Loucy (cell line): ENCODE measurements around the gene CHMP4B.

Experiments
- H2AFZ ChIP-seq: fragments of 200-600 bp; sonication (generic); 2 replicates; pipeline ENCODE4 v1.6.0; 2016; ENCODE audit warnings: antibody characterized with exemption, mild to moderate bottlenecking, low read length, moderate library complexity
- H3F3A ChIP-seq: fragments of 200-600 bp; 2 replicates; pipeline ENCODE4 v1.6.0; 2016; ENCODE audit warnings: antibody characterized with exemption, low read depth, mild to moderate bottlenecking
- H3K27me3 ChIP-seq: fragments of 200-600 bp; sonication (generic); 2 replicates; pipeline ENCODE4 v1.6.1; 2014; ENCODE audit warnings: low read length, mild to moderate bottlenecking; ENCODE audit not compliant: insufficient read depth, poor library complexity, severe bottlenecking
- H3K36me3 ChIP-seq: fragments of 200-600 bp; sonication (generic); 2 replicates; pipeline ENCODE4 v1.6.1; 2016; ENCODE audit warnings: low read length; ENCODE audit not compliant: insufficient read depth
- H3K4me1 ChIP-seq: fragments of 200-600 bp; sonication (generic); 2 replicates; pipeline ENCODE4 v1.5.1; 2014; ENCODE audit warnings: low read length, mild to moderate bottlenecking; ENCODE audit not compliant: insufficient read depth, poor library complexity, severe bottlenecking
- H3K4me2 ChIP-seq: fragments of 200-600 bp; sonication (generic); 2 replicates; pipeline ENCODE4 v1.6.0; 2014; ENCODE audit warnings: antibody characterized with exemption, low read length, low read depth, mild to moderate bottlenecking; ENCODE audit not compliant: poor library complexity, severe bottlenecking
- H3K4me3 ChIP-seq: fragments of 200-600 bp; sonication (generic); 2 replicates; pipeline ENCODE4 v1.5.1; 2014; ENCODE audit warnings: low read length, mild to moderate bottlenecking, mixed read lengths; ENCODE audit not compliant: poor library complexity, severe bottlenecking
- H3K79me2 ChIP-seq: fragments of 200-600 bp; sonication (generic); 2 replicates; pipeline ENCODE4 v1.6.1; 2014; ENCODE audit warnings: low read length; ENCODE audit not compliant: insufficient read depth
- H3K9ac ChIP-seq: fragments of 200-600 bp; sonication (generic); 2 replicates; pipeline ENCODE4 v1.6.0; 2014; ENCODE audit warnings: mild to moderate bottlenecking, low read depth, low read length, moderate library complexity; ENCODE audit not compliant: poor library complexity, severe bottlenecking
- H3K9me2 ChIP-seq: fragments of 200-600 bp; sonication (generic); replicated peaks from 2 replicates; pipeline ENCODE4 v1.6.1; 2016; ENCODE audit warnings: low read depth, low read length, mixed read lengths
- H3K9me3 ChIP-seq: fragments of 200-600 bp; sonication (generic); 2 replicates; pipeline ENCODE4 v1.6.1; 2014; ENCODE audit warnings: mild to moderate bottlenecking, antibody characterized with exemption, low read length, low read depth; ENCODE audit not compliant: insufficient read depth
- H4K20me1 ChIP-seq: fragments of 200-600 bp; sonication (generic); 2 replicates; pipeline ENCODE4 v1.6.0; 2014; ENCODE audit warnings: antibody characterized with exemption, low read length, mild to moderate bottlenecking; ENCODE audit not compliant: insufficient read depth, poor library complexity, severe bottlenecking
- CTCF ChIP-seq: fragments of 200-600 bp; sonication (generic); conservative IDR thresholded peaks from 2 replicates; pipeline ENCODE4 v1.5.1; 2014; ENCODE audit warnings: mild to moderate bottlenecking, antibody characterized with exemption, low read length
- EZH2phosphoT487 ChIP-seq: fragments of 200-600 bp; IDR thresholded peaks from 2 replicates; pipeline ENCODE4 v1.6.1; 2018; ENCODE audit warnings: antibody characterized with exemption, mild to moderate bottlenecking, moderate library complexity, borderline replicate concordance

The CHMP4B gene

DNA sequence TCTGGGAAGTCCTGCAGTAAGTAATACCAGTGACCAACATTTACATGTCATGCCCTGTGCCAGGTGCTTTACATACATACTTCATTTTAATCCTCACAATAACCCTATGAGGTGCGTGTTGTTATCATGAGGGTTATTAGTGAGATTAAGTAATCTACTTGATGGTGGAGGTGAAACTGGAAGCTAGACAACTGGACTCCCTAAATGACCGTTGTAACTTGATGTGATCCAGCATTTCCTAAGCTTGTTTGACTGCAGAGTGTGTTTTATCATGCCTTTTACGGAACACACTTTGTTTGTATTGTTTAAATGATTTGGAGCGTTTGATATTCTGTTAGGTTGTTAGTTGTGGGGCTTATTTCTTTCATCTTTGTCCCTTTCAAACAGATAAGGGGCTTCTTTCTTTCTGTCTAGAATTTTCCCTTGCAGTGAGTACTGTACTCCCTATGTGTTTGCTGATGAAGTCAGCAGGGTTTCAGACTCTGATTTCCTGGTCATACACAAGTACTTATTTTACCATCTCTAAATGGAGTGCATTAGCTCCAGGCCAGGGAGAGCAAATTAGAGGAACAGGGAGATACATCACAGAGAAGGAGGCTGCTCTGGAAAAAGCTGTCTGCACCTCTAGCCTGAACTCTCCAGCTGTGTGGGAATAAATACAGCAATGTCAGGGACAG is 29.7 kb downstream of the CHMP4B start:
- peaks cover 61% of the 10 kb centered on the region for H3K4me1 ChIP-seq
- no peaks in the 10 kb centered on the region; the same call in 1 of the 2 replicates for H3K36me3 ChIP-seq
- peaks cover 66% of the 10 kb centered on the region for H4K20me1 ChIP-seq
- peaks cover 100% of the 10 kb centered on the region for H3K79me2 ChIP-seq
- no peak overlapping the region for H3K9ac ChIP-seq
- no peaks in the 10 kb centered on the region for H3K9me3 ChIP-seq
- no peaks in the 10 kb centered on the region for H3K27me3 ChIP-seq
- H2AFZ ChIP-seq = no peak overlapping the region
- no peak overlapping the region for H3K4me2 ChIP-seq
- no peaks in the 10 kb centered on the region for H3K9me2 ChIP-seq
- no peaks in the 10 kb centered on the region for H3F3A ChIP-seq
- TF ChIP-seq EZH2phosphoT487 (no peak), CTCF (no peak)
- no peak overlapping the region for H3K4me3 ChIP-seq

DNA sequence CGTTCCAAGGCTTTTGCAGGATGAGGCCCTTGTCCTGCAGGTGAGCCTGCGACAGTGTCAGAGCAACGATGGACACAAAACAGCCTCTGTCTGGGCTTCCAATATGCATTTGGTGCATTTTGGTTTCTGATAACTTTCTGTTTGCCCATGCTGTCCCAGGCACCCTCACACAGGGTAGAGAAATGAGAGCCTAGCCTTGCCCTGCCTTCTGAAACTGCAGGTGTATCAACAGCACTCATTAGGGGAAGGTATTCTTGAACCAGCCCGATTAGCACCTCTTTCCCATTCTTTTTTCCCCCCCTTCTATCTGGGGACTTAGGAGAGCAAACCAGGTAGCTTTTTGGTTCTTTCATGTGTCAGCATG is 30.3 kb downstream of the CHMP4B start:
- Histone ChIP-seq H3K4me1 (peaks cover 67% of the 10 kb centered on the region), H4K20me1 (peaks cover 65% of the 10 kb centered on the region), H3F3A (no peaks in the 10 kb centered on the region)

GRCh38 chr20:33842346-33842745 is 31.2 kb downstream of the CHMP4B start:
- H3K4me1 ChIP-seq = peaks cover 71% of the 10 kb centered on the region

More for the DNA sequence above, 30.3 kb downstream of the CHMP4B start:
- TF ChIP-seq CTCF = no peak
- Histone ChIP-seq H3K27me3 (no peaks in the 10 kb centered on the region), H3K4me3 (no peak overlapping the region), H3K79me2 (peaks cover 100% of the 10 kb centered on the region), H3K9ac (no peak overlapping the region), H2AFZ (no peak overlapping the region), H3K4me2 (no peak overlapping the region), H3K9me3 (no peaks in the 10 kb centered on the region), H3K9me2 (no peaks in the 10 kb centered on the region), H3K36me3 (no peaks in the 10 kb centered on the region; the same call in 1 of the 2 replicates)

More at GRCh38 chr20:33842346-33842745, 31.2 kb downstream of the CHMP4B start:
- TF ChIP-seq EZH2phosphoT487 (no peak), CTCF (no peak)
- H3K79me2 ChIP-seq = peaks cover 98% of the 10 kb centered on the region
- peaks cover 67% of the 10 kb centered on the region for H4K20me1 ChIP-seq
- no peak overlapping the region for H3K9ac ChIP-seq
- no peaks in the 10 kb centered on the region for H3K27me3 ChIP-seq
- H3F3A ChIP-seq = 0 out of 2 replicates have a peak, but pooled peaks cover 6% of the 10 kb centered on the region
- H3K9me3 ChIP-seq = no peaks in the 10 kb centered on the region
- H3K4me3 ChIP-seq = no peak overlapping the region
- H3K9me2 ChIP-seq = no peaks in the 10 kb centered on the region
- no peak overlapping the region for H2AFZ ChIP-seq
- H3K4me2 ChIP-seq = no peak overlapping the region
- no peaks in the 10 kb centered on the region; the same call in 1 of the 2 replicates for H3K36me3 ChIP-seq
